Pancreas (tissue), 10 donors: Measurements from ENCODE around the gene TAF5L. TPM values are rescaled to one million over a fixed set of nuclear protein-coding genes. Genes with fewer than 3 reads are reported as not detected.

Experiments
- ATAC-seq, 4 donors: fragments of 200-7000 bp; cut with Tn5 transposase; one replicate each; pipeline versions ENCODE4 v1.8.0 to v1.9.1; 2020; ENCODE audit warnings: mild to moderate bottlenecking in 4 of 4, moderate library complexity in 4 of 4
- DNase-seq, 6 donors: peaks; one replicate each; pipeline ENCODE4 v3.0.0-alpha.2; 2020
- FAIRE-seq: peaks from 2 replicates; lab custom pipeline; 2012; peaks lifted over from hg19 to GRCh38; lab: Jason Lieb, UNC
- H3K27ac ChIP-seq, 4 donors: fragments of 200-600 bp; sonication (generic); 1 replicate in 3 of 4; 2 replicates in 1 of 4; pipeline versions ENCODE4 v1.5.0 to v1.8.0; 2020
- H3K27me3 ChIP-seq, 4 donors: fragments of 200-600 bp; one replicate each; pipeline ENCODE4 v1.8.0; 2021
- H3K36me3 ChIP-seq, 3 donors: fragments of 200-600 bp; sonication (generic) in 1 of 3; one replicate each; pipeline versions ENCODE4 v1.5.0 to v1.8.0; 2020 to 2021
- H3K4me1 ChIP-seq, 3 donors: fragments of 200-600 bp; one replicate each; pipeline ENCODE4 v1.8.0; 2021
- H3K4me3 ChIP-seq, 4 donors: fragments of 200-600 bp; sonication (generic) in 2 of 4; one replicate each; pipeline versions ENCODE4 v1.5.0 to v1.8.0; 2020 to 2021
- H3K9me3 ChIP-seq, 4 donors: fragments of 200-600 bp; one replicate each; pipeline ENCODE4 v1.8.0; 2021
- WGBS, 2 donors: extraction: QIAGEN DNeasy Blood & Tissue Kit; methylation state at CpG; one replicate each; pipeline ENCODE4 v1.1.7; 2013; 5-methylcytosine and 5-hydroxymethylcytosine counted together
- intact Hi-C, 3 donors: fragments of 100-400 bp; cut with DNase I; formaldehyde crosslinking; loops; one replicate each; pipeline versions ENCODE4 v1.11.1 to v1.14.2; 2022
- polyA plus RNA-seq, 2 donors: library from polyadenylated mRNA; stranded (reverse); fragments of 200-250 nt; gene quantifications; one replicate each; pipeline ENCODE4 v1.2.3, GENCODE V29; 2013
- total RNA-seq, 6 donors: library from RNA; stranded (reverse); fragmentation: NEBNext Ultra II Directional in 4 of 6; extraction: Animal tissue kit (Norgen Biotek cat#: 25700) in 4 of 6; gene quantifications; one replicate each; pipeline versions ENCODE4 v1.2.1 to v1.2.4, GENCODE V29; 2021 to 2023
- TF ChIP-seq, protein P1 (sequence below), 4 donors: fragments of 200-600 bp; sonication (generic) in 3 of 4; IDR thresholded peaks; one replicate each; pipeline versions ENCODE4 v1.5.0 to v1.8.0; 2021; ENCODE audit warnings: antibody characterized with exemption in 4 of 4
- donor health status: healthy with polysubstance abuse.
- donor health status: DM: no; HTN: no; CAD: no; lungs with moderate emphysema.
- donor health status: DM: no; HTN: no; CAD: no.
- donor health status: control.
- donor health status: control.
- donor health status: Bipolar disorder and iron deficiency.
- donor health status: DM: yes; HTN: yes; CAD: no.
- donor health status: DM: no; HTN: no; CAD: no.
- donor health status: DM: no; HTN: no; CAD: no.
- donor health status: DM: yes; HTN: yes; CAD: no.

The TAF5L gene
- total and polyA plus RNA-seq, 8 donors, result 4.4 to 9.5 (median 7.1) TPM

DNA sequence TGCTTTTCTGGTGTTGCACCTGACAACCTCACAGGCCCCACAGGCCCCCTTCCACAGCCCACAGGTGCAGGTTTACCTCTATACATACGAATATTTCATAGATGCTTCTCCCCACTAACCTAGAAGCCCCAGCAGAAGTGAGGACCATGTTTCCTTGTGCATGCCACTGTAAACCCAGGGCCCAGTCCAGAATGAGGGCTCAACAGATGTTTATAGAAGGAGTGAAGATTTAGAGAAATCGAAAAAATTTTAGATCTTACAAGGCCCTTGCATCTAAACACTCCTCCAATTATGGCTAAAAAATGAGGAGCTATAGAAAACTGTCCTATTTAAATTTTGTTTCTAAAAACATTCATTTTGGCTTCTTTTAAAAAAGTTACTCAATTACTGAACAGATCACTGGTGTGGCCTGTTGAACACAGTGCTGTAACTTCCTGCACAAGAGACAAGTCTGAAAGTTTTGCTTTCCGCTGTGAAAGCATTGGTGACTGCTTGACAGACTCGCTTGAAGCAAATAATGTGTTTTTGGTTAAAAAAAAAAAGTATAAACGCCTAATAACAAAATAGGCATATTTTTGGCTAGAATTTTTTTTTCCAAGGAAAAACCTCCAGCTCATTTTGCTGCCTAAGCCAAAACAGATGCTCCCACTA is 68.6 kb downstream of the TAF5L start:
- H3K9me3 ChIP-seq, result no peaks in the 10 kb centered on the region
- H3K36me3 ChIP-seq, result no peaks in the 10 kb centered on the region
- H3K27ac ChIP-seq, result peak overlapping the region in 2 of 4 donors; percentile 78 to 86
- H3K4me1 ChIP-seq, result peaks cover 0 to 30% (median 0%) of the 10 kb centered on the region in 3 donors
- H3K4me3 ChIP-seq, result peak overlapping the region; percentile 42 to 89 (median 84)
- TF ChIP-seq, protein P1, sequence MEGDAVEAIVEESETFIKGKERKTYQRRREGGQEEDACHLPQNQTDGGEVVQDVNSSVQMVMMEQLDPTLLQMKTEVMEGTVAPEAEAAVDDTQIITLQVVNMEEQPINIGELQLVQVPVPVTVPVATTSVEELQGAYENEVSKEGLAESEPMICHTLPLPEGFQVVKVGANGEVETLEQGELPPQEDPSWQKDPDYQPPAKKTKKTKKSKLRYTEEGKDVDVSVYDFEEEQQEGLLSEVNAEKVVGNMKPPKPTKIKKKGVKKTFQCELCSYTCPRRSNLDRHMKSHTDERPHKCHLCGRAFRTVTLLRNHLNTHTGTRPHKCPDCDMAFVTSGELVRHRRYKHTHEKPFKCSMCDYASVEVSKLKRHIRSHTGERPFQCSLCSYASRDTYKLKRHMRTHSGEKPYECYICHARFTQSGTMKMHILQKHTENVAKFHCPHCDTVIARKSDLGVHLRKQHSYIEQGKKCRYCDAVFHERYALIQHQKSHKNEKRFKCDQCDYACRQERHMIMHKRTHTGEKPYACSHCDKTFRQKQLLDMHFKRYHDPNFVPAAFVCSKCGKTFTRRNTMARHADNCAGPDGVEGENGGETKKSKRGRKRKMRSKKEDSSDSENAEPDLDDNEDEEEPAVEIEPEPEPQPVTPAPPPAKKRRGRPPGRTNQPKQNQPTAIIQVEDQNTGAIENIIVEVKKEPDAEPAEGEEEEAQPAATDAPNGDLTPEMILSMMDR (IDR thresholded peaks at IDR 0.05), result no peak
- no peak for FAIRE-seq
- ATAC-seq, result no peak
- no peaks in the 10 kb centered on the region for H3K27me3 ChIP-seq
- WGBS, 2 donors, result 27 to 33% methylated on average over 5 of the region's 5 CpGs
- no peak for DNase-seq
- intact Hi-C loops, result loop anchor here in 2 of 3 donors (10.0 kb wide), 1 partner anchor 67 kb away; the partner anchor contains the start of genes TAF5L (in 2 of the 2) and URB2 (in 2 of the 2)

DNA sequence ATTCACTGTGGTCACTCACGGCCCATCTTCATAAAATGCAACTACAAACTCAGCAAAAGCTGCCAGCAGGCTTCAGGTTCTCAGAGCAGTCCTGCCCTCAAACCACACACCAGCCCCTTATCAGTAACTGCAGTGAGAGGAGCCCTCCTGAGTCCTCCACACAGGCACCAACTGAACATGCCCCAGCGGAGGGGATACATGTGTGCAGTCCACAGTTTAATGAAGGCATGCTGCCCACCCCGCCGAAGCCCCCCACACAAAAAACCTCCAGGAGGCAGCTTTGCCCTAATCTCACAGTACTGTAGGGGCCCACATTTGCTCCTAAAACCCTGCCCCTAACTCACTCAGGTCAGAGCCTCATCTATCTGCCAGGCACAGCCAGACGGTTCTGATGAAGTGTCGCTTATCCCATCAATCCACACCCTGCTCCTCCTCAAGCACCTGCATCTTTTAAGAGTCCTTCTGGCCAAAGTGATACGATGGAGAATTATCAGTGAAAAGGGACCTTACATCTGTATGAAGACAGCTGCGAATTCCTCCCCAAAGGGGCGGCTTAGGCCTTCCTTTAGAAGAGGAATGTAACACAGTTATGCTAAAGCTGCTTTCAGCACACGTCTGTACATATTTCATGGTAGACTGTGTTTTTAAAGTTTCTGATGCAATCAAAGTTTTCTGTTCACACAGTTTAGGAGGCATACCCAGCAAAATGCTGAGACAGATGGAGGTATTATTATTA is 70.9 kb downstream of the TAF5L start:
- DNase-seq (no peak), FAIRE-seq (no peak), ATAC-seq (no peak)
- 87 to 91% methylated on average over 10 of the region's 10 CpGs for WGBS, 2 donors
- intact Hi-C loops, result loop anchor here in 2 of 3 donors (10.0 kb wide), 1 partner anchor 70 kb away; the partner anchor contains the start of genes TAF5L (in 2 of the 2) and URB2 (in 2 of the 2)
- no peak overlapping the region for H3K27ac ChIP-seq
- H3K9me3 ChIP-seq, result no peaks in the 10 kb centered on the region
- H3K4me1 ChIP-seq, result peaks cover 0 to 34% (median 0%) of the 10 kb centered on the region in 3 donors
- TF ChIP-seq, protein P1 (IDR thresholded peaks at IDR 0.05), result no peak
- H3K4me3 ChIP-seq, result no peak overlapping the region
- H3K27me3 ChIP-seq, result no peaks in the 10 kb centered on the region
- H3K36me3 ChIP-seq, result no peaks in the 10 kb centered on the region

DNA sequence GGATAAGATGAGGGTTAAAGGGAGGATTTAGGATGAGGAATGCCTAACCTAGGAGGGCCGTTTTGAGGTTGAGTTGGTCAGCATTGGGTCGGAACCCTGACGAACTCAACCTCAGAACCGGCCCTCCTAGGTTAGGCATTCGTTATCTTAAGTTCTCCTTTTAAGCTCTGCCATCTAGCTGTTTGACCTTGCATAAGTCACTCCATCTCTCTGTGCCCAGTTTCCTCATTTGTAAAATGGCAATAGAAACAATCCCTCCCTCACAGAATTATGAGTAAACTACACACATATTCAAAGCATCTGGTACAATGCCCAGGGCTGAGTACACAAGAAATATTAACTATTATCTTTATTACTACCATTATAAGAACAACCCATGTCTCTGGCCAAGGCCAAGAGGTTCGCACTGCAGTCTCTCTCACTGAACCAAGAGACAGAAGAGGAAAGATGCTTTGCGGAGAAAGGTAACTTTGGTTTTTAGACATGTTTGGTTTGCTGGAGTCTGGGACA is 72.2 kb downstream of the TAF5L start:
- Histone ChIP-seq H3K36me3 (no peaks in the 10 kb centered on the region), H3K27me3 (no peaks in the 10 kb centered on the region), H3K27ac (no peak overlapping the region), H3K4me1 (peaks cover 0 to 36% (median 0%) of the 10 kb centered on the region in 3 donors), H3K4me3 (no peak overlapping the region), H3K9me3 (no peaks in the 10 kb centered on the region)
- FAIRE-seq (no peak), ATAC-seq (no peak), DNase-seq (no peak)
- 61 to 62% methylated on average over 7 of the region's 7 CpGs for whole genome bisulfite sequencing, 2 donors
- intact Hi-C loops, result loop anchor here in 2 of 3 donors (10.0 kb wide), 1 partner anchor 71 kb away; the partner anchor contains the start of genes TAF5L (in 2 of the 2) and URB2 (in 2 of the 2)
- TF ChIP-seq, protein P1 (IDR thresholded peaks at IDR 0.05), result no peak

DNA sequence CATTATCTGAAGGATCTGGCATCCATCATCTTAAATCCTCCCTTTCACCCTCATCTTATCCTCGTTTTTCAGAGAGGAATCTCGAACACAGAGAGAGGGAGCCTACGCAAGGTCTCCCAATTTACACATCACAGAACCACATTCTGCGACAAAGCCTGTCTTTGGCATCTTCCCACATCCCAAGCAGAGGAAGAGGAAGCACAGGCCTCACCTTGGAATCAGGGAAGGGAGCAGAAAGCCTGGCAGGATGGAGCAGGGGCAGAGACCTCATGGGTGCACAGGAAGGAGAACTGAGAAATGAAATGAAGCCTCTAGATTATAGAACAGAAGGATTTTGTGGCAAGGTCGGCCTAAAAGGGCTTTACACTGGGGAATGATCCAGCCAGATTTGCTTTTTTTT is 73.2 kb downstream of the TAF5L start:
- DNase-seq, result no peak
- 83 to 91% methylated on average over 5 of the region's 5 CpGs for WGBS, 2 donors

More for the DNA sequence above, 73.2 kb downstream of the TAF5L start:
- Histone ChIP-seq H3K36me3 (no peaks in the 10 kb centered on the region), H3K9me3 (no peaks in the 10 kb centered on the region), H3K27ac (no peak overlapping the region), H3K4me3 (no peak overlapping the region), H3K4me1 (peaks cover 0 to 36% (median 0%) of the 10 kb centered on the region in 3 donors), H3K27me3 (no peaks in the 10 kb centered on the region)
- FAIRE-seq (no peak), ATAC-seq (no peak)
- intact Hi-C loops, result loop anchor here in 2 of 3 donors (10.0 kb wide), 1 partner anchor 72 kb away; the partner anchor contains the start of genes TAF5L (in 2 of the 2) and URB2 (in 2 of the 2)
- TF ChIP-seq, protein P1 (IDR thresholded peaks at IDR 0.05), result no peak
